HCT116 (cell line): ENCODE measurements around the gene RBM14. TPM values are rescaled to one million over a fixed set of nuclear protein-coding genes. Genes with fewer than 3 reads are reported as not detected.

Experiments used
- ATAC-seq: fragments of 200-7000 bp; cut with Tn5 transposase; 2 replicates; pipeline ENCODE4 v1.9.1; 2020; ENCODE audit warnings: mild to moderate bottlenecking, moderate library complexity
- BruUV-seq: library from RNA; stranded (reverse); fragments of 400-500 nt; replicated peaks from 2 replicates; lab custom pipeline; 2021; lab: Mats Ljungman, UMichigan
- CTCF ChIA-PET: fragments of 300-600 bp; sonication (Branson Sonifier 250); formaldehyde crosslinking; loops from one replicate; lab custom pipeline; 2021; ENCODE audit warnings: antibody characterized with exemption; lab: Charles Lee
- POLR2A ChIA-PET: fragments of 300-600, 350-600 bp; sonication (Branson Sonifier 250); formaldehyde crosslinking; loops from one replicate; lab custom pipeline; 2021; ENCODE audit warnings: antibody characterized with exemption; lab: Charles Lee
- RAD21 ChIA-PET, 2 experiments: fragments of 300-600 bp; sonication (Branson Sonifier 250); formaldehyde crosslinking; loops; one replicate each; lab custom pipeline; 2023; ENCODE audit warnings: low total read pairs in 2 of 2; ENCODE audit not compliant: uncharacterized antibody in 2 of 2, unreplicated experiment in 2 of 2, low non-redundant PET in 1 of 2; lab: Charles Lee
- DNase-seq: peaks from one replicate; pipeline ENCODE4 v3.0.0-alpha.2; 2010; ENCODE audit warnings: low read depth, low spot score
- H2AFZ ChIP-seq: fragments of 200-600 bp; shearing (Covaris generic), sonication (generic); 2 replicates; pipeline ENCODE4 v1.6.1; 2017; ENCODE audit warnings: low read depth, mixed run types, mixed read lengths, antibody characterized with exemption, low read length; ENCODE audit not compliant: poor library complexity, severe bottlenecking
- H3K27ac ChIP-seq: 2 replicates; pipeline ENCODE4 v1.5.1; 2012; ENCODE audit warnings: low read depth, low read length
- H3K27me3 ChIP-seq: fragments of 200-600 bp; sonication (generic); 2 replicates; pipeline ENCODE4 v1.6.1; 2016; ENCODE audit warnings: mixed run types, low read length, mixed read lengths; ENCODE audit not compliant: insufficient read depth
- H3K36me3 ChIP-seq, 2 experiments: fragments of 200-500 bp in 1 of 2; fragments of 200-600 bp in 1 of 2; sonication (Bioruptor generic) in 1 of 2; sonication (generic) in 1 of 2; 2 replicates each; pipeline versions ENCODE4 v1.5.1 to v1.6.1; 2014 to 2016; ENCODE audit warnings: low read length in 2 of 2, inconsistent platforms in 1 of 2, mixed read lengths in 1 of 2, mixed run types in 1 of 2; ENCODE audit not compliant: insufficient read depth in 2 of 2, control insufficient read depth in 1 of 2
- H3K4me1 ChIP-seq, 2 experiments: fragments of 200-600 bp in 1 of 2; sonication (generic) in 1 of 2; 2 replicates each; pipeline versions ENCODE4 v1.5.1 to v1.6.1; 2012 to 2017; ENCODE audit warnings: low read length in 2 of 2, inconsistent platforms in 1 of 2, mild to moderate bottlenecking in 1 of 2, mixed read lengths in 1 of 2, mixed run types in 1 of 2, moderate library complexity in 1 of 2; ENCODE audit not compliant: insufficient read depth in 2 of 2, control insufficient read depth in 1 of 2
- H3K4me2 ChIP-seq: fragments of 200-600 bp; sonication (generic); 2 replicates; pipeline ENCODE4 v1.6.1; 2017; ENCODE audit warnings: mixed run types, low read length, mixed read lengths
- H3K4me3 ChIP-seq, 2 experiments: fragments of 200-600 bp in 1 of 2; sonication (generic) in 1 of 2; replicated peaks in 1 of 2; 2 replicates each; pipeline ENCODE4 v1.5.1; 2011 to 2016; ENCODE audit warnings: low read length in 2 of 2, control low read depth in 1 of 2, low read depth in 1 of 2, mild to moderate bottlenecking in 1 of 2, mixed read lengths in 1 of 2, mixed run types in 1 of 2
- H3K79me2 ChIP-seq: fragments of 200-600 bp; sonication (generic); 2 replicates; pipeline ENCODE4 v1.6.1; 2017; ENCODE audit warnings: mild to moderate bottlenecking, mixed run types, low read length, moderate library complexity, mixed read lengths; ENCODE audit not compliant: insufficient read depth
- H3K9ac ChIP-seq: fragments of 200-600 bp; sonication (generic); 2 replicates; pipeline ENCODE4 v1.6.1; 2016; ENCODE audit warnings: low read length, mixed read lengths
- H3K9me2 ChIP-seq: fragments of 200-600 bp; sonication (generic), shearing (Covaris generic); 2 replicates; pipeline ENCODE4 v1.6.1; 2017; ENCODE audit warnings: mixed run types, mild to moderate bottlenecking, moderate library complexity; ENCODE audit not compliant: insufficient read depth
- H3K9me3 ChIP-seq, 2 experiments: fragments of 200-500 bp in 1 of 2; fragments of 200-600 bp in 1 of 2; sonication (Bioruptor generic) in 1 of 2; sonication (generic) in 1 of 2; 2 replicates each; pipeline ENCODE4 v1.6.1; 2014 to 2017; ENCODE audit warnings: low read length in 2 of 2, mixed read lengths in 2 of 2, inconsistent platforms in 1 of 2, low read depth in 1 of 2, mild to moderate bottlenecking in 1 of 2, mixed run types in 1 of 2, moderate library complexity in 1 of 2; ENCODE audit not compliant: control insufficient read depth in 1 of 2, insufficient read depth in 1 of 2
- H4K20me1 ChIP-seq: fragments of 200-600 bp; sonication (generic), shearing (Covaris generic); 2 replicates; pipeline ENCODE4 v1.6.1; 2017; ENCODE audit warnings: mixed run types, mild to moderate bottlenecking, moderate library complexity; ENCODE audit not compliant: insufficient read depth
- CBX3 ChIP-seq: IDR thresholded peaks from 2 replicates; pipeline ENCODE4 v1.6.1; 2012; ENCODE audit warnings: low read depth
- EGR1 ChIP-seq: IDR thresholded peaks from 2 replicates; pipeline ENCODE4 v1.6.1; 2012; ENCODE audit warnings: low read depth
- ELF1 ChIP-seq: IDR thresholded peaks from 2 replicates; pipeline ENCODE4 v1.6.1; 2012; ENCODE audit warnings: low read depth, borderline replicate concordance
- EZH2 ChIP-seq: fragments of 200-600 bp; sonication (generic); IDR thresholded peaks from 2 replicates; pipeline ENCODE4 v1.6.1; 2017; ENCODE audit warnings: antibody characterized with exemption, mixed run types
- POLR2AphosphoS5 ChIP-seq: IDR thresholded peaks from 2 replicates; pipeline ENCODE4 v1.6.1; 2011; ENCODE audit warnings: mild to moderate bottlenecking, low read depth, low read length, moderate library complexity
- REST ChIP-seq: IDR thresholded peaks from 2 replicates; pipeline ENCODE4 v1.6.1; 2012; ENCODE audit warnings: low read depth
- YY1 ChIP-seq: IDR thresholded peaks from 2 replicates; pipeline ENCODE4 v1.6.1; 2011; ENCODE audit warnings: low read length, low read depth, moderate library complexity, mild to moderate bottlenecking; ENCODE audit not compliant: insufficient replicate concordance; ENCODE audit errors: extremely low read depth
- ZFX ChIP-seq: fragments of 450-650 bp; IDR thresholded peaks from 2 replicates; pipeline ENCODE4 v1.6.1; 2017
- ZNF274 ChIP-seq: fragments of 200-500 bp; sonication (Bioruptor generic); IDR thresholded peaks from 2 replicates; pipeline ENCODE4 v1.6.1; 2014; ENCODE audit warnings: mild to moderate bottlenecking, low read depth, low read length, inconsistent platforms
- intact Hi-C: fragments of 100-400 bp; cut with micrococcal nuclease; formaldehyde crosslinking; loops from 2 replicates; pipeline ENCODE4 v1.10.0; 2022
- total RNA-seq: library from RNA; stranded (reverse); gene quantifications from one replicate; pipeline ENCODE4 v1.2.1, GENCODE V29; 2021; ENCODE audit not compliant: unreplicated experiment

Gene RBM14
- total RNA-seq, 1 experiment from 2014 or later, result 95.3 TPM

GRCh38 chr11:66629356-66629755 lies 12.9 kb downstream of the RBM14 start:
- H3K4me2 ChIP-seq, result no peak overlapping the region
- no peak for DNase-seq
- no peak overlapping the region for H3K9ac ChIP-seq
- ChIA-PET RAD21 (no interaction called here), POLR2A (interaction anchor here (0.6 to 1.0 kb wide), 3 partner anchors 9 to 12 kb away, joined by 3 to 6 read pairs (median 3); partner anchors contain the start of gene RBM14), CTCF (no interaction called here)
- H3K9me3 ChIP-seq, result no peaks in the 10 kb centered on the region
- H3K36me3 ChIP-seq, result peaks cover 54 to 71% of the 10 kb centered on the region in 2 experiments
- no peaks in the 10 kb centered on the region for H3K27me3 ChIP-seq
- no peak for ATAC-seq
- H3K9me2 ChIP-seq, result no peaks in the 10 kb centered on the region
- H3K4me1 ChIP-seq, result no peaks in the 10 kb centered on the region
- no peak overlapping the region for H3K27ac ChIP-seq
- TF ChIP-seq EZH2 (no peak), CBX3 (no peak), POLR2AphosphoS5 (no peak), REST (no peak), YY1 (no peak), EGR1 (no peak), ZFX (no peak), ZNF274 (no peak), ELF1 (no peak)
- peaks cover 100% of the 10 kb centered on the region for H3K79me2 ChIP-seq
- intact Hi-C loops, result no loop called here
- no peak overlapping the region for H3K4me3 ChIP-seq
- H2AFZ ChIP-seq, result no peak overlapping the region
- no TSS peak for BruUV-seq
- peaks cover 25% of the 10 kb centered on the region; the same call in 1 of the 2 replicates for H4K20me1 ChIP-seq
